Heart left ventricle (tissue), 16 donors: ENCODE measurements around the gene LPP. TPM values are rescaled to one million over a fixed set of nuclear protein-coding genes. Genes with fewer than 3 reads are reported as not detected.

Experiments
- ATAC-seq, 4 donors: fragments of 200-7000 bp; cut with Tn5 transposase; one replicate each; pipeline ENCODE4 v1.9.1; 2020 to 2022; ENCODE audit warnings: moderate library complexity in 4 of 4, mild to moderate bottlenecking in 3 of 4, moderate number of reproducible peaks in 1 of 4
- DNase-seq, 5 donors: peaks; one replicate each; pipeline ENCODE4 v3.0.0-alpha.2; 2020
- H3K27ac ChIP-seq, 12 donors: fragments of 200-600 bp; sonication (generic) in 4 of 12; one replicate each; pipeline versions ENCODE4 v1.5.0 to v1.8.0; 2016 to 2022; ENCODE audit warnings: mild to moderate bottlenecking in 2 of 12
- H3K27me3 ChIP-seq, 9 donors: fragments of 200-600 bp; sonication (generic) in 2 of 9; one replicate each; pipeline versions ENCODE4 v1.5.1 to v1.8.0; 2016 to 2022; ENCODE audit warnings: mild to moderate bottlenecking in 3 of 9
- H3K36me3 ChIP-seq, 9 donors: fragments of 200-600 bp; sonication (generic) in 2 of 9; one replicate each; pipeline versions ENCODE4 v1.5.0 to v1.8.0; 2018 to 2022; ENCODE audit warnings: mild to moderate bottlenecking in 2 of 9
- H3K4me1 ChIP-seq, 12 donors: fragments of 200-600 bp; sonication (generic) in 4 of 12; one replicate each; pipeline versions ENCODE4 v1.5.0 to v1.8.0; 2016 to 2022; ENCODE audit warnings: mild to moderate bottlenecking in 3 of 12
- H3K4me3 ChIP-seq, 12 donors: fragments of 200-600 bp; sonication (generic) in 4 of 12; one replicate each; pipeline versions ENCODE4 v1.5.0 to v1.8.0; 2017 to 2022; ENCODE audit warnings: mild to moderate bottlenecking in 9 of 12, moderate library complexity in 4 of 12
- H3K9me3 ChIP-seq, 12 donors: fragments of 200-600 bp; sonication (generic) in 4 of 12; one replicate each; pipeline versions ENCODE4 v1.5.0 to v1.8.0; 2016 to 2022; ENCODE audit warnings: mild to moderate bottlenecking in 1 of 12
- POLR2A ChIP-seq, 2 donors: fragments of 450-650 bp; IDR thresholded peaks; one replicate each; pipeline ENCODE4 v1.6.1; 2017; ENCODE audit warnings: antibody characterized with exemption in 2 of 2, mild to moderate bottlenecking in 2 of 2, moderate library complexity in 2 of 2
- WGBS, 4 donors: extraction: QIAGEN DNeasy Blood & Tissue Kit in 2 of 4; methylation state at CpG; one replicate each; pipeline versions ENCODE4 v1.1.5 to v1.1.7; 2013 to 2018; 5-methylcytosine and 5-hydroxymethylcytosine counted together
- intact Hi-C, 10 donors: fragments of 100-400 bp; cut with DNase I; formaldehyde crosslinking; loops; one replicate each; pipeline versions ENCODE4 v1.11.1 to v1.14.2; 2022
- polyA plus RNA-seq, 2 donors: library from polyadenylated mRNA; stranded (reverse); fragments of 200-250 nt; gene quantifications; one replicate each; pipeline ENCODE4 v1.2.3, GENCODE V29; 2013
- total RNA-seq, 9 donors: library from RNA; depleted of rRNA in 2 of 9; stranded (reverse); fragments of >200 nt in 2 of 9; fragmentation: NEBNext Ultra II Directional in 3 of 9; extraction: Animal tissue kit (Norgen Biotek cat#: 25700) in 3 of 9; gene quantifications; one replicate each; pipeline versions ENCODE4 v1.1.0 to v1.2.4, GENCODE V29; 2016 to 2023
- TF ChIP-seq, protein P1 (sequence below), 12 donors: fragments of 200-600 bp; sonication (generic) in 4 of 12; IDR thresholded peaks; one replicate each; pipeline versions ENCODE4 v1.5.0 to v1.8.0; 2018 to 2022; ENCODE audit warnings: antibody characterized with exemption in 12 of 12, mild to moderate bottlenecking in 5 of 12
- donor health status: ischemic (EF 13 %, LVEDD 7.1; RV severe dilation, severe dysfunction).
- donor health status: healthy with polysubstance abuse.
- donor health status: DM: no; HTN: yes; CAD: no.
- donor health status: DM: no; HTN: no; CAD: no.
- donor health status: ischemic (EF 25% LVEDD 6.9; RV normal size, moderate dysfunction).
- donor health status: ischemic (EF 25% LVEDD 5.7; RV mildly dilated, moderate dysfunction).
- donor health status: healthy.
- donor health status: DM: yes; HTN: yes; CAD: no.
- donor health status: ischemic (EF 35%, LVEDD 5.7; RV mildly dilated, moderate dysfunction).
- donor health status: nonischemic (EF 11% LVEDD 7.7; RV severe dilation, severe dysfunction).
- donor health status: DM: yes; HTN: yes; CAD: no.
- donor health status: PGD.
- donor health status: ischemic (EF 29% LVEDD 5.4; RV normal size, mild dysfunction).
- donor health status: nonischemic (EF 23%, LVEDD 6.1; RV moderate dilation, normal function).

Gene LPP
- total and polyA plus RNA-seq, 11 donors, result 9.2 to 178 (median 100) TPM

DNA sequence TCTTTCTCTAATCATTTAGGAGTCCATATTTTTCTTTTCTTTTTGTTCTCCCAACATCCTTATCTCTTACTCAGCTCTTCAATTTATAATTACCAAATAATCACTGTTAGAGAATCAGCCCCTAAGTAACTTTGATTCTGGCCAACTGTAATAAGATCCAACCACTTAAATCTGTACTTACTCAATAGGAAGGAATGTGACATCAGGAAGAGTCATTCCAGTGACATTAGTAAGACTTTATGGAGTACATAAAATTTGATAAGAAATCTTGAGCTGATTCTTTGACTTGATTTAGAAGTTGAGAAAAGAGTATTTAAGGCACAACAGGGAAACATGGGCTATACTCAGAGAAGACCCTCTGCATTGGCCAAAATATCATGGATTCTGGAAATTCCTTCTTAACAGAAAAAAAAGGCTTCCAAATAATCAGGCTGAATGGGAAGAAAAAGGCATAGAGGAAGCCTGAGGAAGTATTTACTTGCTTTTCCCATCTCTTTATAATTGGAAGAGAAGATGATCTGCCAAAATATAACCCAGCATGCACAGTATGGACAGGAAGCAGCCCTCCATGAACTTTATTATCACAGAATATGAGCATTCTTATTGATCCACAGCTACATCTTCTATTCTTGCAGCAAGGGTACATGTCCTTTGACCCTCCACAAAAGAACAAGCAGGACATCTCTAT is 728.1 kb downstream of the LPP start:
- Histone ChIP-seq H3K4me3 (no peak overlapping the region), H3K36me3 (peaks cover 0 to 25% (median 5%) of the 10 kb centered on the region in 9 donors), H3K9me3 (no peaks in the 10 kb centered on the region), H3K4me1 (peaks cover 0 to 19% (median 5%) of the 10 kb centered on the region in 12 donors), H3K27ac (peak overlapping the region in 2 of 12 donors; percentile 3 to 27), H3K27me3 (no peaks in the 10 kb centered on the region)
- ATAC-seq (peak in 1 of 4 donors; percentile 73), DNase-seq (no peak)
- intact Hi-C loops, result no loop called here
- no peak for TF ChIP-seq POLR2A (IDR thresholded peaks at IDR 0.05)
- TF ChIP-seq, protein P1, sequence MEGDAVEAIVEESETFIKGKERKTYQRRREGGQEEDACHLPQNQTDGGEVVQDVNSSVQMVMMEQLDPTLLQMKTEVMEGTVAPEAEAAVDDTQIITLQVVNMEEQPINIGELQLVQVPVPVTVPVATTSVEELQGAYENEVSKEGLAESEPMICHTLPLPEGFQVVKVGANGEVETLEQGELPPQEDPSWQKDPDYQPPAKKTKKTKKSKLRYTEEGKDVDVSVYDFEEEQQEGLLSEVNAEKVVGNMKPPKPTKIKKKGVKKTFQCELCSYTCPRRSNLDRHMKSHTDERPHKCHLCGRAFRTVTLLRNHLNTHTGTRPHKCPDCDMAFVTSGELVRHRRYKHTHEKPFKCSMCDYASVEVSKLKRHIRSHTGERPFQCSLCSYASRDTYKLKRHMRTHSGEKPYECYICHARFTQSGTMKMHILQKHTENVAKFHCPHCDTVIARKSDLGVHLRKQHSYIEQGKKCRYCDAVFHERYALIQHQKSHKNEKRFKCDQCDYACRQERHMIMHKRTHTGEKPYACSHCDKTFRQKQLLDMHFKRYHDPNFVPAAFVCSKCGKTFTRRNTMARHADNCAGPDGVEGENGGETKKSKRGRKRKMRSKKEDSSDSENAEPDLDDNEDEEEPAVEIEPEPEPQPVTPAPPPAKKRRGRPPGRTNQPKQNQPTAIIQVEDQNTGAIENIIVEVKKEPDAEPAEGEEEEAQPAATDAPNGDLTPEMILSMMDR (IDR thresholded peaks at IDR 0.05), result no peak

DNA sequence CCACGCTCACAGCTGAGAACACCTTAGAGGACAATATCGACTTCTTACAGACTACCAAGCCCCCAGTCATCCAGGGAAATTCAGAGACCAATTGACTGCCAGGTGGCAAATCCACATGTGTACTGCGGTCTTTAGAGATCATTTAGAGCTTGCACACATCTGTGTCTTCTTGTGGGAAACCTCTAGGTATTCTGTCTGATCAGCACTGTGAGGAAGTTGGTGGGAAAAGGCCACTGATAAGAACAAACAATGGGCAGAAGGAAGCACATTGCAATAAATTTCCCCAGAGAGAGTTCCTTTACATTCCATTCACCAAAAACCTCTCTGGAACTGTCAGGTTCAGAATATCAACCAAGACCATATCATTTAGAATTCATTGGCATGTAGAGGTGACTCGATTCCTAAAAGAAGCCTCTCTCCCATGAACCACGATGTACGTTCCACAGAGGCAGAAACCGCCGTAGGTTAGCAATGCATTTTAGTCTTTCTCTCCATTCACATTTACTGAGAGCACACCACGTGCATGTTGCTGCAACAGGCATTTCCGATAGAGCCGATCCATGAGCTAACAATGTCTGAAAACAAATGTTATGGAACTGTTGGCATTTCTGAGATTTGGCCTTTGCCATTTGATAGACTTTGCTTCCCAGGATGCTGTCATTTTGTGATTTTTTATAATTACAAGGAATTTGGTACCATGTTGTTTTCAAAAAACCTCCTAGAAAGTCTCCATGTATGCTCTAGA is 730.5 kb downstream of the LPP start:
- intact Hi-C loops, result no loop called here
- no peak overlapping the region for H3K27ac ChIP-seq
- DNase-seq, result no peak
- H3K4me1 ChIP-seq, result peaks cover 0 to 36% (median 18%) of the 10 kb centered on the region in 12 donors
- no peak overlapping the region for H3K4me3 ChIP-seq
- TF ChIP-seq POLR2A (IDR thresholded peaks at IDR 0.05), result no peak
- TF ChIP-seq, protein P1 (IDR thresholded peaks at IDR 0.05), result no peak
- H3K27me3 ChIP-seq, result no peaks in the 10 kb centered on the region
- WGBS, 4 donors, result 80 to 94% (median 85%) methylated on average over 11 of the region's 11 CpGs
- H3K36me3 ChIP-seq, result peaks cover 0 to 16% (median 0%) of the 10 kb centered on the region in 9 donors
- no peaks in the 10 kb centered on the region for H3K9me3 ChIP-seq
- no peak for ATAC-seq

DNA sequence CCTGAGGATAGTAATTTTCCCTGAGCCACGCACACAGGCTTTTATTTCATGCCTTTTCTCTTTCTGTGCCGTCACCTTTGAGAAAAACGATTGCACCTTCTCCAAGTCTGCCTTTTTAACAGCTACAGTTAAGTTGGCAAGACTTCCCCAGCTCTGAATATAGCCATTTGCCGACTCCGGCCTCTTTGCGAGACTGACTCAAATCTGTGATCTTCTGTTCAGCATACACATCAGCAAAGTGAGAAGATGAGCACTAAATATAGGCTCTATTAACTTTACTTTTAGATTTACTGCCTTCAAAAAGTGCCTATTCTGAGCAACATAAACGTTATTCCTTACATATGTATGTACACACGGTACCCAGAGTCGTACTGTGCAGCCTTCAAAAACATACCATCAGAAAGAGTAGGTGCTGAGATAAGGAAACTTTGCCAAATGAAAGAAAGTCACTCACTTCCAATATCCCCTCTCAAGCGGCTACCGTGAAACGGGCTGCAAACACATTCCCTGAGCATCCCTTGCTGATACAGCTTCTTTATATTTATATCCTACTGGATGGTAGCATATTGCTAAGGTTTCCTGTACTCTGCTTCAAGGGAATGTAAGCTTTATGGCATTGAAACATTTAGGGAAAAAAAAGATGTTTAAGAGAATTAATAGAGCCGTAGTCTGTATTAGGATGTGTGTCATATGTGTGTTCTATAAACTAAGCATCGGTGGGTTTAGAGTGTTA is 734.5 kb downstream of the LPP start:
- TF ChIP-seq POLR2A (IDR thresholded peaks at IDR 0.05), result no peak
- TF ChIP-seq, protein P1 (IDR thresholded peaks at IDR 0.05), result no peak
- no peaks in the 10 kb centered on the region for H3K9me3 ChIP-seq
- no peaks in the 10 kb centered on the region for H3K27me3 ChIP-seq
- intact Hi-C loops, result no loop called here
- H3K36me3 ChIP-seq, result no peaks in the 10 kb centered on the region
- WGBS, 4 donors, result 49 to 63% (median 57%) methylated on average over 14 of the region's 14 CpGs
- H3K4me3 ChIP-seq, result no peak overlapping the region
- H3K4me1 ChIP-seq, result peaks cover 0 to 32% (median 14%) of the 10 kb centered on the region in 12 donors
- ATAC-seq (peak; percentile 27 to 44 (median 37)), DNase-seq (no peak)
- H3K27ac ChIP-seq, result peak overlapping the region; percentile 31 to 86 (median 60)

DNA sequence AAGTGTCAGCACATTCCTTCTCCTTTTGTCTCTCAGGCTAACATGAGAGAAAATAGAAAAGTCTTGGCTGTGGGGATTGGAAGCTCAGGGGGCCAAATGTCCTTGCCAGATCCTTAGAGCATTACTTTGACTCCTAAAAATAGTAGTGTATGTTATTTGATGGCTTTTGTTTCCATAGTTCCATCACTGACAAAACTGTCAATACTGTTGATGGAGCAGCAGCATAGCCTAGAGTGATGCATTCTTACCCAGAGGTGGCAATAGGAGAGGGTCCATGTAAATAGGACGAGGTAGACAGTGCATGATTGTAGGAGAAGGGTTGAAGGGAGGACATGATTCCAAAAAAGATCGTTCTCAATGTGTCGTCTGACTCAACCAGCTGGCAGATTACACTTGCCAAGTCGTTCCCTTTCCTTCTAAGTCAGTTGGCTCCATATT is 735.1 kb downstream of the LPP start:
- H3K4me1 ChIP-seq, result peaks cover 0 to 32% (median 14%) of the 10 kb centered on the region in 12 donors
- no peaks in the 10 kb centered on the region for H3K27me3 ChIP-seq
- DNase-seq (no peak), ATAC-seq (peak; percentile 85 to 89 (median 87))
- H3K4me3 ChIP-seq, result no peak overlapping the region
- no peak for TF ChIP-seq POLR2A (IDR thresholded peaks at IDR 0.05)
- TF ChIP-seq, protein P1 (IDR thresholded peaks at IDR 0.05), result peak in 1 of 12 donors; percentile 6
- WGBS, 4 donors, result 37 to 53% (median 46%) methylated on average over 4 of the region's 4 CpGs
- no peaks in the 10 kb centered on the region for H3K9me3 ChIP-seq
- H3K36me3 ChIP-seq, result no peaks in the 10 kb centered on the region
- peak overlapping the region; percentile 31 to 86 (median 61) for H3K27ac ChIP-seq
- intact Hi-C loops, result no loop called here
